COR-L47 (cell line): ENCODE data around the gene PACS2.
"Not testable (repeated sequence)": the region's sequence is repeated elsewhere in the genome, so short reads cannot be mapped to it uniquely, and the experiment has no call there.

ENCODE experiments used
- DNase-seq: peaks from one replicate; lab custom pipeline; 2025; lab: John Stamatoyannopoulos, UW

Gene PACS2

DNA sequence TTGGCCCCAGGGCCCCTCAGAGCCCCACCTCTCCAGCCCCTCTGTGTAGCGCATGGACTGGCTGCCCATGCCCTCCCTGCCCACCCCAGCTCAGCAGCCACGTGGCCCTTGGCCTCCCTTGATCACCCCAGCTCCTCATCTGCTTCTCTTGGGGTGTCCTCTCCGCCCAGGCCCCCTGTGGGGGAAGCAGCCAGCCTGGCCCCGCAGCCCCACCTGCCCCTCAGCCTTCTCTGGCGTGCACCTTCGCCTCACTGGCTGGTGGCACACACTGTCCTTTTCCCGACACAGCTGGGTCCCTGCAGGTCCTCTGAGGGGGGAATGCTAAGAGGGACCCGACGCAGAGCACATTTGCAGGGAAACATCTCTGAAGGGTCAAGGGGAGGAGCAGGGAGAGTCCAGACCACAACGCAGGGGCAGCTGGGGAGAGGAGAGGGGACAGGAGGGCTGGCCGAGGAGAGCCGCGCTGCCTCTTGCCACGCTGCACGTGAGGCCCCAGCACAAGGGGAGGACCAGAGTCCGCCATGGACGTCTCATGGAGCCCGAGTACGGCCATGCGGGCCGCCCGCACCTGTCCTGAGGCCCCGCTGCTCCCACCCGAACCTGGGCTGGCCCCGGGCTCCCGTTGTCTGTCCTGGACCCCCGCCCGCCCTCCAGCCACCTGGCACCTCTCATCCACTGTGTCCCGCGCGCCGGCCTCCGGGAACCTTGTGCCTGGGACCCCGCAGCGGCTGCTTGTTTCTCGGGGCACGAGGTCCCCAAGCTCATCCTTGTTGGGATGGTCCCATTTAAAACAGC lies 36.1 kb downstream of the PACS2 start:
- DNase-seq = no peak

DNA sequence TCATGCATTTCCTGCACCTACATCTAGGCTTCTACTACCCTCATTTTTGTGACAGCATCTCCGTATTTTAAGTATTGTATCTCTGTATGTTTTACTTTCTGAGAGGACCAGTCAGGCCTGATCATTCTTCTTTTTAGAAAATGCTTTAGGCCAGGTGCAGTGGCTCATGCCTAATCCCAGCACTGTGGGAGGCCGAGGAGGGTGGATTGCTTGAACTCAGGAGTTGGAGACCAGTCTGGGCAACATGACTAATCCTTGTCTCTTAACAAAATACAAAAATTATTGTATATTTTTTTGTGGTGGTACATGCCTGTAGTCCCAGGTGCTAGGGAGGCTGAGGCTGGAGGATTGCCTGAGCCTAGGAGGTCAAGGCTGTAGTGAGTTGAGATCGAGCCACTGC lies 36.9 kb downstream of the PACS2 start:
- no peak for DNase-seq

DNA sequence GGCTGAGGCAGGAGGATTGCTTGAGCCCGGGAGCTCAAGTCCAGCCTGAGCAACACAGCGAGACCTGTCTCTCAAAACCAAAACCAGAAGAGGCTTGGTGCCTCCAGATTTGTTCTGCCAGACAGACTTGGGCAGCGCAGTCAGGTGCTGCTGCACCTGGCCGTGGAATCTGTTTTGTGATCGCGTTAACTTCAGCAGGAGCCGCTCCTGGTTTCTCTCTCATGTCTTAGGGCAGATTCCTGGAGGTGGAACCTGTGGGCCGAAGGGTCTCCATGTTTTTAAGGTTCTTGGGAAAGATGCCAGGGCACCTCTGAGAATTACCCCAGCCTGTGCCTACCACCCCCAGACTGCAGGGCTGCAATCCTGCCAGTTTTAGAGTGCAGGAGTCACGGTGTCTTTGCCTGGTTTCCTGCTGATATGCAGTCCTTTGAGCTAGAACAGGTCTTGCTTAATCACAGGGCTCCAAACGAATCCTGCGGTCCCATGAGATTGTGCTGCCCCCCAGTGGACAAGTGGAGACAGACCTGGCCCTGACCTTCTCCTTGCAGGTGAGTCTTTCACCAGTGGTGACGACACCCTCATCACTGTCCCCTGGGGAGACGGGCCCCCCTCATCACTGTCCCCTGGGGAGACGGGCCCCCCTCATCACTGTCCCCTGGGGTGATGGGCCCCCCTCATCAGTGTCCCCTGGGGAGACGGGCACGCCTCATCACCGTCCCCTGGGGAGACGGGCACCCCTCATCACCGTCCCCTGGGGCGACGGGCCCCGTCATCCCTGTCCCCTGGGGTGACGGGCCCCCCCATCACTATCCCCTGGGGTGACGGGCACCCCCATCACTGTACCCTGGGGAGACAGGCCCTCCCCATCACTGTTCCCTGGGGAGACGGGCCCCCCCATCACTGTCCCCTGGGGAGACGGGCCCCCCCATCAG lies 37.6 kb downstream of the PACS2 start:
- peak; percentile 92 for DNase-seq

- no peak for DNase-seq
Measured at GRCh38 chr14:105353136-105353535, 38.6 kb downstream of the PACS2 start.

GRCh38 chr14:105354541-105354940 lies 40.0 kb downstream of the PACS2 start:
- no peak for DNase-seq

DNA sequence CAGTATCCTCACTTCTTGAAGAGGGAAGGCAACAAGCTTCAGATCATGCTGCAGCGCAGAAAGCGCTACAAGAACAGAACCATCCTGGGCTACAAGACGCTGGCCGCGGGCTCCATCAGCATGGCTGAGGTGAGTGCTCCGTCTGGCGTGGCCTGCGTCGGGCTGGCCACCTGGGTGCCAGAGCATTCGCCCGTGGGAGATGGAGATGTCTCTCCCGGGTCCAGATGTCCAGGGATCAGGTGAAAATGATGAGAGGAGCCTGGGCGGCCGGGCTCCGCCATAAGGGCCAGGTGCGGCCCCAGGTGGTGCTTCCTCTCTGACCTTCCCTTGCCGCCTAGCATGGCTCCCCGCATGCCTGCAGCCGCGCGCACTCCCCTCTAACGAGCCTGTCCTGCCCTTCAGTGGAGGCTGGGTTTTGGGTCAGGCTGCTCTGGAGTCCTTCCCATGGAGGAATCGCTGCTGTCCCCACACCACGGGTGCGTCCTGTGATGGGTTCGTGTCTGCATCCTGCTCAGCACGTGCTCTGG lies 40.6 kb downstream of the PACS2 start:
- DNase-seq = no peak

DNA sequence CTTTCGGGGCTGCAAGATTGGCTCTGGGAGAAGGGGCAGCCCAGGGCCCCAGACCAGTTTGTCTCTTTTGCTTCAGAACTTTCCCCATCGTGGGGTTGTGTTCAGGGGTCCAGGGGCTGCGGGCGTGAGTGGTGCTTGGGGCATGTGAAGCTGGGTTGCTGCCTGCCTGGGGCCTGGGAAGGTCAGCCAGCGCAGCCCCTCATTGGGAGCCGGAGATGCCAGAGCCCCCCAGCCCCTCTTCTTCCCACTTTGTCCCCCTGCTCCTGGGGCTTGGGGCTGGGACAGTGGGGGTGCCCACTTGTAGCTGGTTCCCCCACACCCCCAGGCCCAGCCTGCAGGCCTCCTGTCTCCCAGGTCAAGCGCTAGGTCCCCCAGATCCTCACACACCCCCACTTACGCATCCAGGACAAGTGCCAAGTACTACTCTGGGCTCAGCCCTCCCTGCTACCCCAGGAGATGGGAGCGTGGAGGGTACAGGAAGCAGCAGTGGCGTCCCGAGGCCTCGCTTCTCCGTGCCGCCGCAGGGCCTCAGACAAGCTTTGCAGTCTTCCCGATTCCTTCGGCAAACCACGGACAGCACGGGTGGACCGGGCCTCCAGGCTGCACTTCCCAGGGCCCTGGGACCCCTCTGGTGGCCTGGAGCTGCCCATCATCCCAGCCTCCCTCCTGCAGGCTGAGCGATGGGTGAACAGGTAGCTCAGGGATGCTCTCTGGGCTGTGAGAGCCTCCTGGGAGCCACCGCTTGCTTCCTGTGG lies 41.5 kb downstream of the PACS2 start:
- no peak for DNase-seq

DNA sequence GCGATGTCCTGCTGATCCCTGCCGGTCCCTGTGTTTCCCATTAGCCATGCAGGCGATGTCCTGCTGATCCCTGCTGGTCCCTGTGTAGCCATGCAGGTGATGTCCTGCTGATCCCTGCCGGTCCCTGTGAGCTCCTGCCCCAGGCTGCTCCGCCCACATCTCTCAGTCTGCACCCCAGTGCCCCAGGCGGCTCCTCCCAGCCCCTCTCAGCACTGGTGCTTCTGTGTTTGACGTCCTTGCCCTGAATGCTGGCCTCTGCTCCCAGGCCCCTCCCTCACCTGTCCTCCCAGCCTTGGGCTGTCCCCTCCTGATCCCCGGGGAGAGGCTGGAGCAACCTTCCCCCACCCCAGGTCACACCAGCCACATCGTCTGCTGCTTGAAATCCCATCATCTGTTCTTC lies 42.4 kb downstream of the PACS2 start:
- DNase-seq = no peak

- DNase-seq = no peak
Measured at GRCh38 chr14:105357626-105358025, 43.1 kb downstream of the PACS2 start.

- DNase-seq = no peak
Measured at GRCh38 chr14:105358140-105358846, 43.7 kb downstream of the PACS2 start.

DNA sequence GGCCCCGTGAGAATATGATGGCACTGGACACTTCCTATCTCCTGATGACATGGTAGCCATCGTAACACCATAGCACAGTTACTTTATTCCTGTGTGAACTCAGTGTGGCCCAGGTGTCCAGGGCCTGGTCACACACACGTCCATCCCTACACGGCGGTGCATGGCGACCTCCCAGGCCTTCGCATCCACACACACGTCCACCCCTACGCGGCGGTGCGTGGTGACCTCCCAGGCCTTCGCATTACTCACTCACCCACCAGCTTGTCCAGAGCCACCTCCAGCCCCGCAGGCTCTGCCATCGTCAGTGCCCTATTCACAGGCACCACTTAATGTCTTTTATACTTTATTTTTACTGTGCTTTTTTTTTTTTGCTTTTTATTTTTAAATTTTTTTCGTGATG lies 44.4 kb downstream of the PACS2 start:
- no peak for DNase-seq

DNA sequence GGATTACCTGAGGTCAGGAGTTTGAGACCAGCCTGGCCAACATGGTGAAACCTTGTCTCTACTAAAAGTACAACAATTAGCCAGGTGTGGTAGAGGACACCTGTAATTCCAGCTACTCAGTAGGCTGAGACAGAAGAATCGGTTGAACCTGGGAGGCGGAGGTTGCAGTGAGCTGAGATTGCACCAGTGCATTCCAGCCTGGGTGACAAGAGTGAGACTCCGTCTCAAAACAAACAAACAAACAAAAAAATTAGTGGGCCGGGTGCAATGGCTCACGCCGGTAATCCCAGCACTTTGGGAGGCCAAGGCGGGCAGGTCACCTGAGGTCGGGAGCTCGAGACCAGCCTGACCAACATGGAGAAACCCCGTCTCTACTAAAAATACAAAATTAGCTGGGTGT lies 46.9 kb downstream of the PACS2 start:
- DNase-seq = not testable (repeated sequence)

DNA sequence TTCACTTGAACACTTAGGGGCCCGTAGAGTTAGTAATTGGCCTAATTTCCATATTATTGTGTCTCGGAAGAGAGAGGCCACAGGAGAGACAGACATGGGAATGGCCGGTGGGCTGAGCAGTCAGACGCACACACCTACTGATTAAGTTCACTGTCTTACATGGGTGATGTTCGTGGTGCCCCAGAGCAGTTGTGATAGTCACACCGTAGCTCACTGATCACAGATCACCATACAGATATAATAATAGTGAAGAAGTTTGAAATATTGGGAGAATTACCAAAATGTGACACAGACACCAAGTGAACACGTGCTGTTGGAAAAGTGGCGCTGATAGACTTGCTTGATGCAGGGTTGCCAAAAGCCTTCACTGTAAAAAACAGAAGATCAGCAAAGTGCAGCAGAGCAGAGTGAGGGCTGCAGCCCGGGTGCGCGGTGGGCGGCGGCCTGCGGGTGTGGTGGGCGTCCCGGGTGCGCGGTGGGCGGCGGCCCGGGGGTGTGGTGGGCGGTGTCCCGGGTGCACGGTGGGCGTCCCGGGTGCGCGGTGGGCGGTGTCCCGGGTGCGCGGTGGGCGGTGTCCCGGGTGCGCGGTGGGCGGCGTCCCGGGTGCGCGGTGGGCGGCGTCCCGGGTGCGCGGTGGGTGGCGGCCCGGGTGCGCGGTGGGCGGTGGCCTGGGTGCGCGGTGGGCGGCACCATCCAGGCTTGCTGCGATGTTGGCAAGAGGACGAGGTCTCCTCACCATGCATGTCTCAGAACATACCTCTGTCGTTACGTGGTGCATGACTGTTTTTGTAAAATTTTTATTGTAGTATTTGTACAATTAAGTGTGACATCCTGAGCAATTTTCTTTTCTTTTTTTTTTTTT lies 49.5 kb downstream of the PACS2 start:
- DNase-seq = no peak

GRCh38 chr14:105365101-105365500 lies 50.6 kb downstream of the PACS2 start:
- DNase-seq = no peak

DNA sequence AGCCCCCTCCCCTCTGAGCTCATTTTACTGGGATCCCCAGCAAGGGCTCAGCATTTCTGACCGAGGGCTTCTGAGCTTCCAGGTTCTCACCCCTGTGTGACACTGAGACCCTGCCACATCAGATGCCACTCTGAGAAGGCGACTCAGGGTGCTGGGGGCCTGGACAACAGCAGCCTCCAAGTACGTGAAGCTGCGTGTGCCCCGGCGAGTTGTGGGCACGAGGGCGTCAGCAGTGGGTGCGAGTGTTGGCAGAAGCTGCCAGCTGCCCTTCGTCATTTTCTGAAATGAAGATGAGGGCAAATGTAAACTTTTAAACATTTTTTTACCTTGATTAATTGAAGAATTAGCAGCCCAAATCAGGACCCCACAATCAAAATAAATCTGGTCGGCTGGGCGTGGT lies 51.1 kb downstream of the PACS2 start:
- no peak for DNase-seq

- DNase-seq = no peak
Measured at GRCh38 chr14:105366386-105367074, 52.0 kb downstream of the PACS2 start.

- no peak for DNase-seq
Measured at GRCh38 chr14:105367116-105368031, 52.8 kb downstream of the PACS2 start.

- no peak for DNase-seq
Measured at GRCh38 chr14:105368032-105368417, 53.5 kb downstream of the PACS2 start.

DNA sequence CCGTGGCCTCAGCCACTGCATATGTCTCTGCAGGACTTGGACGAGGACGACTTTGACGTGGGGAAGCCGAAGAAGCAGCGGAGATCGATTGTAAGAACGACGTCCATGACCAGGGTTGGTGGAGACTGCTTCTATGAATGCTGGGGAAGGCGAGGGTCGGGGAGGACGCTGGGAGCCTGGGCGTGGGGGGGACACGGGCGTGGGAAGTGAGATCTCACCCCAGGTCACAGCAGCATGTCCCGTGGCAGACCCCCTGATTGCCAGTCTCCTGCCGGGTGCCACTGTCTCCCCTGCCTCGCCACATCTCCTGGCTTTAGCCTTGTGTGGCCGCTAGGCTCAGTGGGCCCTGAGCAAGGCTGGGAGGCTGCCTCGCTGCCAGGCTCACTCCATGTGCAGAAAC lies 53.9 kb downstream of the PACS2 start:
- no peak for DNase-seq
